Activated naive CD8-positive, alpha-beta T cell treated with anti-CD3 and anti-CD28 coated beads for 36 hours (primary cell): ENCODE results near the gene MAPKBP1. TPM values are rescaled to one million over a fixed set of nuclear protein-coding genes. Genes with fewer than 3 reads are reported as not detected.

Source experiments
- DNase-seq: peaks from one replicate; pipeline ENCODE4 v3.0.0; 2021
- H3K27ac Mint-ChIP-seq: one replicate; pipeline ENCODE4 v1.8.0; 2022; ENCODE audit warnings: mild to moderate bottlenecking, moderate library complexity, mixed read lengths
- H3K27me3 Mint-ChIP-seq: one replicate; pipeline ENCODE4 v1.8.0; 2022; ENCODE audit warnings: mild to moderate bottlenecking, mixed read lengths
- H3K36me3 Mint-ChIP-seq: one replicate; pipeline ENCODE4 v1.8.0; 2021; ENCODE audit warnings: mild to moderate bottlenecking, mixed read lengths
- H3K4me1 Mint-ChIP-seq: one replicate; pipeline ENCODE4 v1.8.0; 2021; ENCODE audit warnings: mixed read lengths
- H3K4me3 Mint-ChIP-seq: one replicate; pipeline ENCODE4 v1.8.0; 2022; ENCODE audit warnings: mild to moderate bottlenecking, moderate library complexity, mixed read lengths
- H3K9me3 Mint-ChIP-seq: one replicate; pipeline ENCODE4 v1.8.0; 2022; ENCODE audit warnings: mixed read lengths
- total RNA-seq, 2 experiments: library from RNA; stranded (reverse); gene quantifications; one replicate each; pipeline ENCODE4 v1.2.3, GENCODE V29; 2021

MAPKBP1 gene
- total RNA-seq, 2 experiments from 2014 or later, result 13.2 to 14.2 TPM

DNA sequence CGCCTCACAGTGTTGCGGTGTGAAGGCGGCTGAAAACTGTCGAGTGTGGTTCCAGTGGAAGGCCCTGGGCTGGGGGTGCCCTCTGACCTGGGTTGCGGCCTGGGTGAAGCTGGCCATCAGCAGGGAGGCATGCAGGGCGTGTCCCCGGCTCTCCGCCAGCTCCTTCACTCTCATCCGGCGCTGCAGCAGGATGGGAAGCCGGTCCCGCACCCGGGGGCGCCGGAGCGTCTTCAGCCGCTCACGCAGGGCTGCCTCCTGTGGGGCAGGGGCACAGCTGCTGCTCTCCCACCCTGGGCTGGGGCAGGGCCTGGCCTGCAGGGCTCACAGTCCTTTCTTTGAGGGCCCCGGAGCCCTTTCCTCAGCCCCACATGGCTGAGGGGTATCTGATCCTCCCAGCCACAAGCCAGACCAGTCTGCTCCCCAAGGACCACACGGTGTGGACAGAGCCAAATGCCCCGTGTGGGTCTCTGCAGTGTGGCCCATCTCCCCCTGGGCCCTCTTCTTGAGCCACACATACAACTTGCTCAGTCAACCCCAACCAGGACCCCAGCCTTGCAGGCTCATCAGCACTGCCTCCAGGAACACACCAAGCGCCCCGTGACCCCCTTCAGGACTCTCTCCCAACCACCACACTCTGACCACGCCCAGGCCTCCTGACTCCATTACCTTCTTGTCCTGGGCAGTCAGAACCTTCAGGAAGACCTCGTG is 92.7 kb downstream of the MAPKBP1 start:
- Mint-ChIP-seq H3K9me3 (no peaks in the 10 kb centered on the region), H3K27me3 (no peaks in the 10 kb centered on the region), H3K27ac (peak overlapping the region; percentile 7)

DNA sequence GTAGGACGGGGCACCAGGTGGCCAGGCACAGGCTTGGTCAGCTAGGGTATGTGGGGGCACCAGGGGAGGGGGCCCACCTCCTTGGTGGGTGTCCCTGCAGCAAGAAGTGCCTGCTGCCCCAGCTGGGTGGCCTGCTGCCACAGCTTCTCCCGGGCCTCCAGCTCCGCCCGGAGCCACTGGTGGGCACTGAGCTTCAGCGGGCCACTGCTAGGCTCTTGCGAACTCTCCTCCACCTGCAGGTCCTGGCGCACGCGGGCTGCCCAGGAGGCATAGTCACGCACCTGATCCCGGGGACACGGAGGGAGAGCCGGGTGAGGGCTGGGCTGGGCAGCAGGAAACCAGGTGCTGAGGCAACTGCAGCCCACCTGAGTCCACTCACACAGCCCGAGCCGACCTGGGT is 94.0 kb downstream of the MAPKBP1 start:
- H3K27me3 Mint-ChIP-seq, result no peaks in the 10 kb centered on the region
- no peak overlapping the region for H3K27ac Mint-ChIP-seq
- H3K36me3 Mint-ChIP-seq, result no peaks in the 10 kb centered on the region
- DNase-seq, result no peak
- no peaks in the 10 kb centered on the region for H3K9me3 Mint-ChIP-seq
- H3K4me1 Mint-ChIP-seq, result peaks cover 4% of the 10 kb centered on the region
- H3K4me3 Mint-ChIP-seq, result no peak overlapping the region

More for the DNA sequence above, 92.7 kb downstream of the MAPKBP1 start:
- no peak for DNase-seq
- Mint-ChIP-seq H3K4me1 (peaks cover 4% of the 10 kb centered on the region), H3K36me3 (no peaks in the 10 kb centered on the region), H3K4me3 (no peak overlapping the region)

DNA sequence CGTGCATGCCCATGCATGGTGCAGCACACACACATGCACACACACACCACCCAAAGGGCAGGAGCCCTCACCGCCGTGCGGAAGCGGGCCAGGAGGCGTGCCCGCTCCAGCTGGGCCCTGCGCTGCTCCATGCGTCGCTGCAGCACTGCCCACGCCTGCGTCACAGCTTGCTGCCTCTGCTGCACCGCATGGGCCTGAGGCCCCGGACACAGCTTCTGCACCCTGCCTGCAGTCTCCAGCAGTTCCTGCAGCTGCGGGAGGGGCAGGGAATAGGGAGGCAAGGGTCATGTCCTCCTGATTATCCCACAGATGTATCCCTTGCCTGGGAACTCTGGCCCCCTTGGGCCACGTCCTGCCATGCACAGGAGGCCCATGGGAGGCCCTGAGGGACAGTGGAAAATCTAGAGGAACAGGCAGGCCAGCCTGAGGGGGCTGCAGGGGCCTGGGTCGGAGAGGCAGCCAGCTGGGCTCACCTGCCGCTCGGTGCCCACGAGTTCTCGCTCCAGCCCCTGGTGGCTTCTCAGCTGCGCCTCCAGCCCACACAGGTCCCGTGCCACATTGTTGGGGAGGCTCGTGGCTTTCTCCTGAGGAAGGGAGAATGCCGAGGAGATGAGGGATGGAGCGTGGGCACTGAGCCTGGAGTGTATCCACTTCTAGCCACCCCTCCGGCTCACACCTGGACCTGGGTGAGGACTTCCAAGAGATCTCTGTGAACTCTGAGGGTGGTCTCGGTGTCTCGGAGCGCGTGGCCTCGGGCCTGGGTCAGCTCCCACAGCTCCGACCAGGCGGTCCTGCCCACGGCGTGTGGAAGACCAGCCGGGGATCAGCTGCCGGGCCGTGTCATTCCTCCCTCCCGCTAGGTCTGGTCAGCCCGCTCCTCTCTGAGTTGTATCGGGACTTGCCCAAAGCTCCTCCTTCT is 95.7 kb downstream of the MAPKBP1 start:
- H3K9me3 Mint-ChIP-seq, result no peaks in the 10 kb centered on the region
- H3K27me3 Mint-ChIP-seq, result no peaks in the 10 kb centered on the region
- DNase-seq, result no peak
- no peak overlapping the region for H3K4me3 Mint-ChIP-seq
- no peaks in the 10 kb centered on the region for H3K36me3 Mint-ChIP-seq
- H3K4me1 Mint-ChIP-seq, result peaks cover 4% of the 10 kb centered on the region
- peak overlapping the region; percentile 62 for H3K27ac Mint-ChIP-seq

DNA sequence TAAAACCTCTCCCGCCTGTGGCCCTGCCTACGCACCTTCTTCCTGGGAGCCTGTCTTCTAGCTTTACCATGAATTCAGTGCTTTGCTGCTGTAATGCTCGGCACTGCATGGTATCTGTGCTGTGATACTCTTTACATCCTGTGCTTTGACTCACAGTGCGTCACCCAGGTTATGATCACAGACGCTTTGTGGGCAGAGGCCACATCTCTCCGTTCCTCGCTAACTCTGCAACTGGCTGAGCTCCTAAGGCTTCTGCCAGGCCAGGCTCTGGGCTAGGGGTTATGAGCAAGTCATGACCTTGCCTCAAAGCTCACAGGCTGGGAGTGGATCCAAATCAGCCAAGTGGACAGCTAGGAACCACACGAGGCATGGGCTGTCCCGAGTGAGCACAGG is 96.4 kb downstream of the MAPKBP1 start:
- Mint-ChIP-seq H3K27ac (peak overlapping the region; percentile 62), H3K4me1 (peaks cover 4% of the 10 kb centered on the region), H3K4me3 (no peak overlapping the region), H3K36me3 (no peaks in the 10 kb centered on the region), H3K9me3 (no peaks in the 10 kb centered on the region), H3K27me3 (no peaks in the 10 kb centered on the region)
- DNase-seq, result peak; percentile 53

DNA sequence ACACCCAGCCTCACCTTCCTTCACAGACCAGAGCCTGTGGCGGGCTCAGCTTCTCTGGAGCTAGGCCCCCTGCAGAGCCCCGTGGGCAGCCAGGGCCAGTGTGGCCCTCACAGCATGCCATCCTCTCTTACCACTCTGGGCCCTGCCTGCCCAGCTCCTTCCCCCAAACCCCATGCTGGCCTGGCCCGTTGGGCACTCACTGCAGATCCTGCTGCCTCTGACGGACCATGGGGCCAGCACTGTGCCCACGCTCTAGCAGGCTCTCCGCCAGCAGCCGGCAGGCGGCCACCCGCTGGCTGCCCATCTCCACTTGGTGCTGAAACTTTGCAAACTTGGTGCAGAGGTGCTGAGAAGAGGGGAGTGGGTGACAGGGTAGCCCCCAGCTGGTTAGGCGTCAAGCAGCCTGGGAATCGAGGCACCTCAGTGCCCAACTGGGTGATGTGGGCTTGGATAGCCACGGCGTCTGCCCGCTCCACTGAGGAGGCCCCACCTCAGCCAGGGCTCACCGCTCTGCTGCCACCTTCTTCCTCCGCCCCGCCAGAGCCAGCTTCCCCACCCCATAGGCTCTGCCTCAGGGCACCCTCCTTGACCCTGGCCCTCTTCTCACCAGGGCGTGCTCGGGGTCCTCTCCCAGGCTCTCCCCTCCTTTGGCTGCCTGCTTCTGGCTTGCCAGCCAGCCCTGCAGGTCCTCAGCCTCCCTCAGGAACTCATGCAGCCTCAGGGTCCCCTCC is 97.1 kb downstream of the MAPKBP1 start:
- Mint-ChIP-seq H3K9me3 (no peaks in the 10 kb centered on the region), H3K4me1 (peaks cover 4% of the 10 kb centered on the region), H3K27me3 (no peaks in the 10 kb centered on the region), H3K4me3 (no peak overlapping the region), H3K36me3 (no peaks in the 10 kb centered on the region), H3K27ac (no peak overlapping the region)
- no peak for DNase-seq

DNA sequence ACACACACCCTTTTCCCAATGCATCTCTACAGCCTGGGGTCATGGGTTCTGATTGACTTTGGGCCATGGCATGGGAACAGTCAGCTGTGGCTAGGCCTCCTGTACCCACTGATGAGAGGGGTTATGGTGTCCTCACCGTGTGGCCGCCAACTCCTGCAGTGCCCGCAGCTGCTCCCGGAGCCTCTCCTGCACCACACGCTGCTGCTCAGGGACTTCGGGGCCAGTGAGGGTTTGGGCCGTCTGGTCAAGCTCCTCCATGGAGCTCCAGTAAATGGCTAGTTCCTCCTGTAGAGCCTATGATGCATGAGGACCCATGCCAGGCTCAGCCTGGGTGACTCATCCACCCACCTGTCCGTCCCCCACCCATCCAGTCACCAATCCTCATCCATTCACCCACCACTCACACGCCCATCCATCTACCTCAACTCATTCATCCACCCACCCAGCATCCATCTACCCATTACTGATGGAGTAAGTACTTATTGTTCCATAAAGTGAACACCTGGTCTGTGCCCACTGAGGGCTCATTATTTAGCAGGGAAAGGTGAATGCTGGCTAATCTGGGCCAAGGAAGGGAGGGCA is 98.0 kb downstream of the MAPKBP1 start:
- Mint-ChIP-seq H3K36me3 (no peaks in the 10 kb centered on the region), H3K27me3 (no peaks in the 10 kb centered on the region), H3K4me1 (peaks cover 4% of the 10 kb centered on the region), H3K9me3 (no peaks in the 10 kb centered on the region), H3K27ac (no peak overlapping the region), H3K4me3 (no peak overlapping the region)
- no peak for DNase-seq

DNA sequence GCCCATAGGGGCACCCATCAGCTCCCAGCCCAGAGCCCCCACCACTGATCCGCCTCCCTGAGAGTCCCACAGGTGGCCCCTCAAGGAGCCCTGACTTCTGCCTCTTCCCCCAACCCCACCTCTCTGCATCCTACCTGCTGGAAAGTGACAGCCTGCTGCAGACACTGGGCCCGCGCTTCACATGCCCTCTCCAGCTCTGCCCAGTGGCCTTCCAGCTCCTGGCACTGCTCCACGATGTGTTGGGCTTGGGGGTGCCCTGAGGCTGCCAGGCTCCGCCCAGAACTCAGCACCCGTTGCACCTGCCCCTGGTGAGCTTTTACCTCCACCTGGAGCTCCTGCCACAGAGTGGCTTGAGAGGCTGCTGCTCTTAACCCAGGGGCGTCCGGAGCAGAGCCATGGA is 99.4 kb downstream of the MAPKBP1 start:
- peaks cover 4% of the 10 kb centered on the region for H3K4me1 Mint-ChIP-seq
- no peak overlapping the region for H3K27ac Mint-ChIP-seq
- H3K27me3 Mint-ChIP-seq, result no peaks in the 10 kb centered on the region
- H3K36me3 Mint-ChIP-seq, result no peaks in the 10 kb centered on the region
- no peaks in the 10 kb centered on the region for H3K9me3 Mint-ChIP-seq
- no peak for DNase-seq
- no peak overlapping the region for H3K4me3 Mint-ChIP-seq

DNA sequence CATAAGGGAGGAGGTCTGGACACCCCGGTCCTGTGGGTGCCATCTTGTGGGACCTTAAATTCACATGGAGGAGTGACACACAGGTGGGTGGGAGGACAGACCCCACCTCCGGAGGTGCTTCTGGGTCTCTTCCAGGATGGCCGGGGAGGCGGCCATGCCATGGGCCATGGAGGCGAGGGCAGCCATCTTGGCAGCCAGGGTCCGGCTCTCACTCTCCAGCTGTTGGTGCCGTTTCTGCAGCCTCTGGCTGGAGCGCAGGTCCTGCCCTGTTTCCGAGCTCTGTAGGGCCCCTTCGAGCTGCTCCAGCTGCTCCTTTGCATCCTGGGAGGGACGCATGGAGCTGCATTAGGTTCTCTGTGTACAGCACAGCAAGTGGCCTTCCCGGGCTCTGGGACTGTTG is 100.5 kb downstream of the MAPKBP1 start:
- Mint-ChIP-seq H3K27me3 (peaks cover 2% of the 10 kb centered on the region), H3K36me3 (no peaks in the 10 kb centered on the region), H3K27ac (no peak overlapping the region), H3K9me3 (no peaks in the 10 kb centered on the region), H3K4me3 (no peak overlapping the region), H3K4me1 (peaks cover 4% of the 10 kb centered on the region)
- no peak for DNase-seq

DNA sequence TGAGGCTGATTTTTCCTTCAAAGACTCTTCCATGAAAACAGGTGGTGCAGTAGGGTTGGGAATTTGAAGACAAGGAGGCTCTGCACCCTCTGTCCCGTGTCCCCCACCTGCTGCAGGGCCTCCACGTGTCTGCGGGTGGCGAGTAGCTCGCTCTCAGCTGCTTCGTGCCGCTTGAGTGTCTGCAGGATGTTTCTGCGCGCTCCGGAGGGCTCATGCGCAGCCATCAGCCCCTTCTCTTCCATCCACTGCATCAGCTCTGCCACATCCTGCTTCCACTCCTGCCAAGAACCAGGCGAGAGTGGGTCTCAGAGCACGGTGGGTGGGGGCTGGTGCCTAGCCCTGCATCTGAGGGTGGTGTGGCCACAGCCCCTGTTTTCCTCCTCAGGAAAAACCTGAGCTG is 101.7 kb downstream of the MAPKBP1 start:
- no peaks in the 10 kb centered on the region for H3K4me1 Mint-ChIP-seq
- no peaks in the 10 kb centered on the region for H3K36me3 Mint-ChIP-seq
- H3K27ac Mint-ChIP-seq, result no peak overlapping the region
- no peaks in the 10 kb centered on the region for H3K9me3 Mint-ChIP-seq
- H3K27me3 Mint-ChIP-seq, result peaks cover 4% of the 10 kb centered on the region
- no peak overlapping the region for H3K4me3 Mint-ChIP-seq
- DNase-seq, result no peak

DNA sequence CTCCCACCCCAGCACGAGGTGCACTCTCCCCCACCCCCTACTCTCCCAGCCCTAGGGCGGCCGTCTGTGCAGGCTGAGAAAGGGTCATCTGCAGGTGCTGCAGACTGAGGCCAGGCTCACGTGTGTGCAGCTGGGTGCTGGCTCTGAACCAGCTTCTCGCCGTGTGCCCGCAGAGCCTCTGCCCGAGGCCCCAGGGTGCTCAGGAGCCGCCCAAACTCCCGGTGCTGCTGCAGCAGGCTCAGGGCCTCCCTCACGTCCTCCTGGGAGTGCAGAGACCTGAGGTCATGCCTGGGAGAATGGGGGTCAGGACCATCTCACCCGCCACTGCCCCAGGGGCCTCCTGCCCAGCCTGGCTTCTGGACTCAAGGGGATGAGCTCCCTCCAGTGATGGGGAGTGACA is 102.4 kb downstream of the MAPKBP1 start:
- Mint-ChIP-seq H3K36me3 (no peaks in the 10 kb centered on the region), H3K27me3 (peaks cover 11% of the 10 kb centered on the region), H3K9me3 (no peaks in the 10 kb centered on the region), H3K27ac (no peak overlapping the region), H3K4me1 (peaks cover 2% of the 10 kb centered on the region), H3K4me3 (no peak overlapping the region)
- DNase-seq, result no peak

Other genes with a start within 250 kb of the MAPKBP1 start
- 10 to 100 TPM; 57.3 to 61.1 TPM for gene RPAP1, start 230.2 kb upstream of the MAPKBP1 start, total RNA-seq
- gene TYRO3, start 215.3 kb upstream of the MAPKBP1 start, total RNA-seq, result 1 to 10 TPM; 1.1 to 1.3 TPM
- 10 to 100 TPM; 30.5 to 32.0 TPM for gene MGA, start 114.1 kb upstream of the MAPKBP1 start, total RNA-seq
- 10 to 100 TPM in 1 of 2 experiments, 1 to 10 TPM in 1; 9.4 to 10.9 TPM for gene JMJD7, start 53.6 kb downstream of the MAPKBP1 start, total RNA-seq
- gene PLA2G4B, start 64.4 kb downstream of the MAPKBP1 start, total RNA-seq, result 1 to 10 TPM; 2.1 to 2.2 TPM
- gene SPTBN5, start 119.6 kb downstream of the MAPKBP1 start, total RNA-seq, result under 1 TPM; 0.19 to 0.30 TPM
- 10 to 100 TPM; 23.5 to 23.6 TPM for gene EHD4, start 198.1 kb downstream of the MAPKBP1 start, total RNA-seq
- gene PLA2G4E, start 246.6 kb downstream of the MAPKBP1 start, total RNA-seq, result not detected